ENCODE data around the gene NIN. TPM values are rescaled to one million over a fixed set of nuclear protein-coding genes. Genes with fewer than 3 reads are reported as not detected.
A peak's percentile ranks its signal among the peaks of the same experiment; 100 is the strongest.

The NIN gene
- total and polyA plus RNA-seq, 4 donors = 1.7 to 11.1 (median 4.0) TPM

DNA sequence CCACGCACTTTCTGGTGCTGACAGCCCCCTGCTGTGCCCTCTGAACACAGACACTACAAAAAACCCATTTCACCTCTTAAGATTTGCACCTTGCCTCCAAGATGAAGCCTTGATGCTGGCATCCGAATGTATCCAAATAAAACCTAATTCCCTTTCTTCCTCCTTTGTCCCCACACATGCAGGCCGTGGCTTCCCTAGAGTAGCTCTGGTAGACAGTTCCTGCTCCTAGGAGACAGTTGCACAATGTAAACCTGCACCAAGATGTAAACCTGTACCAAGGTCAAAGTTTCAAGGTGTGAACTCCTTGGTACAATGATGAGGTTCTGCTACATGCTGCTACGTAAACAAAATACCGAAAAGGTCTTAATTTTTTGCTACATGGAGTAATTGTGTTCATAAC, 40.3 kb upstream of the NIN start:
- H3K27me3 ChIP-seq (ENCODE audit: control insufficient read depth in 4 of 4, insufficient read depth in 4 of 4, low read length in 3 of 4) = peaks cover 0 to 7% (median 5%) of the 10 kb centered on the region in 4 donors
- TF ChIP-seq EGR1 (IDR thresholded peaks at IDR 0.05; ENCODE audit: low read depth in 2 of 2) = no peak
- no peak for TF ChIP-seq JUND (IDR thresholded peaks at IDR 0.05)
- TF ChIP-seq RXRA (IDR thresholded peaks at IDR 0.05) = no peak
- TF ChIP-seq GABPA (IDR thresholded peaks at IDR 0.05 in 1 of 2, conservative IDR thresholded peaks at IDR 0.05 in 1 of 2) = no peak
- TF ChIP-seq HNF4G (IDR thresholded peaks at IDR 0.05) = no peak
- no peak for TF ChIP-seq FOXA2 (IDR thresholded peaks at IDR 0.05)
- TF ChIP-seq NR2F2 (IDR thresholded peaks at IDR 0.05) = no peak
- no peak for TF ChIP-seq FOXA1 (IDR thresholded peaks at IDR 0.05)
- WGBS = 83% methylated on average over 5 of the region's 5 CpGs

DNA sequence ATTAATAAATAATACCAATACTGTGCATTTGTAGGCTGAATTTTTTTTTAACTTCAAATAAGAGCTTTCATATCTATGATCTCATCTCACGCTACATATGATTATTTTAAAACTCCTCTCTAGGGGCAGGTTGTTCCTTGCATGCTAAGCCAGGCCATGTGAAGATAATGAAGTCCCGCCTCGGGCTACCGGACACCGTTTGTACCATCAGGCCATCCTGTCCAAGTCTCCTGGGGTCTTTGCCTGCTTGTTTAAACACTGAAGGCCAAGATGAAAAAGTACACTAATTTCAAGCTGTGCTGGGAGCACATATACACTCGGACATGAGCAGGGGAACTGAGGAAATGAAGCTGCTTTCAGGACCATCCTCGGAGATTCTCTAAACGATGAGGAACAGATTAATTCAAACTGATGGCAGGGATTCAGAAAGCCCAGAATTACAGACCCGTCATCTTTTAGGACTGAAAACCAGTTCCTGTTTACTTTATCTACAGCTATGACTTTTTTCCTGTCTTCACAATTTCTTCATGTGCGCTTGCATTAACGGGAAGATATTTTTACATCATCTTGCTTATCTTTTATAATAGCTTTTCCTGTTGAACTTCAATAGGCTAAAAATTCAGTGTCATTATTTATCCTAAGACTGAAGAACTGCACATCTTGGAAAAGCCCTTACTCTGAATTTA, 34.6 kb upstream of the NIN start:
- Histone ChIP-seq H3K4me1 (ENCODE audit: control insufficient read depth in 4 of 4, insufficient read depth in 4 of 4, low read length in 3 of 4) (no peaks in the 10 kb centered on the region), H3K9me3 (ENCODE audit: control insufficient read depth in 4 of 4, low read length in 3 of 4) (no peaks in the 10 kb centered on the region), H3K4me3 (ENCODE audit: low read depth in 1 of 3, low read length in 3 of 3) (no peak overlapping the region), H3K36me3 (ENCODE audit: control insufficient read depth in 4 of 4, insufficient read depth in 3 of 4, low read depth in 1 of 4, low read length in 3 of 4) (no peaks in the 10 kb centered on the region), H3K9ac (ENCODE audit: low read depth in 1 of 2, low read length in 2 of 2) (no peak overlapping the region), H3K27me3 (ENCODE audit: control insufficient read depth in 4 of 4, insufficient read depth in 4 of 4, low read length in 3 of 4) (no peaks in the 10 kb centered on the region), H3K27ac (ENCODE audit: low read depth in 1 of 2, low read length in 2 of 2) (peak overlapping the region in 1 of 2 donors; percentile 39)
- no peak for DNase-seq (ENCODE audit: low spot score)
- WGBS = 65% methylated on average over 11 of the region's 11 CpGs
- TF ChIP-seq GABPA (IDR thresholded peaks at IDR 0.05 in 1 of 2, conservative IDR thresholded peaks at IDR 0.05 in 1 of 2) (peak; percentile 43 to 73), HNF4A (conservative IDR thresholded peaks at IDR 0.05) (no peak), HNF4G (IDR thresholded peaks at IDR 0.05) (no peak)

More for the DNA sequence above, 40.3 kb upstream of the NIN start:
- Histone ChIP-seq H3K9me3 (ENCODE audit: control insufficient read depth in 4 of 4, low read length in 3 of 4) (no peaks in the 10 kb centered on the region), H3K36me3 (ENCODE audit: control insufficient read depth in 4 of 4, insufficient read depth in 3 of 4, low read depth in 1 of 4, low read length in 3 of 4) (no peaks in the 10 kb centered on the region), H3K4me3 (ENCODE audit: low read depth in 1 of 3, low read length in 3 of 3) (no peak overlapping the region), H3K9ac (ENCODE audit: low read depth in 1 of 2, low read length in 2 of 2) (no peak overlapping the region), H3K4me1 (ENCODE audit: control insufficient read depth in 4 of 4, insufficient read depth in 4 of 4, low read length in 3 of 4) (peaks cover 0 to 5% (median 2%) of the 10 kb centered on the region in 4 donors), H3K27ac (ENCODE audit: low read depth in 1 of 2, low read length in 2 of 2) (no peak overlapping the region)
- no peak for DNase-seq (ENCODE audit: low spot score)

DNA sequence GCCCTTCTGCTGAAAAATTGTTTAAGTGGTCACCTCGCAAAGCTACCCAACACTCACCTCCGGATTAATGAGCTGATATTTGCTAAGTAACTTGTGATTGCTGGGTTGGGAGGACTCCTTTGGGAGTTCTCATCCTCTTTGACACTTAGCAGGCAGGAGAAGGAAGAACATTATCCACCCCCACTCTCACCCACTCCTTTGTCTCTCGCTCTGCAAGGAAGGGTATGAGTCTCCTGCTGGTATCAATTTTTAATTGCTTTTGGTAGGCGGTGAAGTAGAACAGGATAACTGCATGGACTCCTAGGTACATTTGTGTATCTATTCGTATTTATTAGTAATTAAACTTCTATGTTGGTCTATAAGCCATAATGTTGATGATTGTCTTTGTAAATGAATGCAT, 34.0 kb upstream of the NIN start:
- no peak overlapping the region for H3K27ac ChIP-seq (ENCODE audit: low read depth in 1 of 2, low read length in 2 of 2)
- H3K9ac ChIP-seq (ENCODE audit: low read depth in 1 of 2, low read length in 2 of 2) = no peak overlapping the region
- DNase-seq (ENCODE audit: low spot score) = no peak
- H3K4me3 ChIP-seq (ENCODE audit: low read depth in 1 of 3, low read length in 3 of 3) = no peak overlapping the region
- peaks cover 0 to 5% (median 5%) of the 10 kb centered on the region in 4 donors for H3K4me1 ChIP-seq (ENCODE audit: control insufficient read depth in 4 of 4, insufficient read depth in 4 of 4, low read length in 3 of 4)
- H3K9me3 ChIP-seq (ENCODE audit: control insufficient read depth in 4 of 4, low read length in 3 of 4) = no peaks in the 10 kb centered on the region
- no peaks in the 10 kb centered on the region for H3K27me3 ChIP-seq (ENCODE audit: control insufficient read depth in 4 of 4, insufficient read depth in 4 of 4, low read length in 3 of 4)
- WGBS = 89% methylated on average over 5 of the region's 5 CpGs
- TF ChIP-seq YY1 (IDR thresholded peaks at IDR 0.05) (no peak), HNF4A (conservative IDR thresholded peaks at IDR 0.05) (no peak), FOXA2 (IDR thresholded peaks at IDR 0.05) (no peak), NR2F2 (IDR thresholded peaks at IDR 0.05) (no peak), HNF4G (IDR thresholded peaks at IDR 0.05) (no peak), SP1 (IDR thresholded peaks at IDR 0.05) (no peak), FOXA1 (IDR thresholded peaks at IDR 0.05) (no peak), EGR1 (IDR thresholded peaks at IDR 0.05; ENCODE audit: low read depth in 2 of 2) (no peak), RXRA (IDR thresholded peaks at IDR 0.05) (no peak), TAF1 (conservative IDR thresholded peaks at IDR 0.05) (no peak), RAD21 (IDR thresholded peaks at IDR 0.05) (no peak), JUND (IDR thresholded peaks at IDR 0.05) (no peak)
- TF ChIP-seq, protein P1, sequence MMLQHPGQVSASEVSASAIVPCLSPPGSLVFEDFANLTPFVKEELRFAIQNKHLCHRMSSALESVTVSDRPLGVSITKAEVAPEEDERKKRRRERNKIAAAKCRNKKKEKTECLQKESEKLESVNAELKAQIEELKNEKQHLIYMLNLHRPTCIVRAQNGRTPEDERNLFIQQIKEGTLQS (IDR thresholded peaks at IDR 0.05) = no peak
- TF ChIP-seq, protein P2, sequence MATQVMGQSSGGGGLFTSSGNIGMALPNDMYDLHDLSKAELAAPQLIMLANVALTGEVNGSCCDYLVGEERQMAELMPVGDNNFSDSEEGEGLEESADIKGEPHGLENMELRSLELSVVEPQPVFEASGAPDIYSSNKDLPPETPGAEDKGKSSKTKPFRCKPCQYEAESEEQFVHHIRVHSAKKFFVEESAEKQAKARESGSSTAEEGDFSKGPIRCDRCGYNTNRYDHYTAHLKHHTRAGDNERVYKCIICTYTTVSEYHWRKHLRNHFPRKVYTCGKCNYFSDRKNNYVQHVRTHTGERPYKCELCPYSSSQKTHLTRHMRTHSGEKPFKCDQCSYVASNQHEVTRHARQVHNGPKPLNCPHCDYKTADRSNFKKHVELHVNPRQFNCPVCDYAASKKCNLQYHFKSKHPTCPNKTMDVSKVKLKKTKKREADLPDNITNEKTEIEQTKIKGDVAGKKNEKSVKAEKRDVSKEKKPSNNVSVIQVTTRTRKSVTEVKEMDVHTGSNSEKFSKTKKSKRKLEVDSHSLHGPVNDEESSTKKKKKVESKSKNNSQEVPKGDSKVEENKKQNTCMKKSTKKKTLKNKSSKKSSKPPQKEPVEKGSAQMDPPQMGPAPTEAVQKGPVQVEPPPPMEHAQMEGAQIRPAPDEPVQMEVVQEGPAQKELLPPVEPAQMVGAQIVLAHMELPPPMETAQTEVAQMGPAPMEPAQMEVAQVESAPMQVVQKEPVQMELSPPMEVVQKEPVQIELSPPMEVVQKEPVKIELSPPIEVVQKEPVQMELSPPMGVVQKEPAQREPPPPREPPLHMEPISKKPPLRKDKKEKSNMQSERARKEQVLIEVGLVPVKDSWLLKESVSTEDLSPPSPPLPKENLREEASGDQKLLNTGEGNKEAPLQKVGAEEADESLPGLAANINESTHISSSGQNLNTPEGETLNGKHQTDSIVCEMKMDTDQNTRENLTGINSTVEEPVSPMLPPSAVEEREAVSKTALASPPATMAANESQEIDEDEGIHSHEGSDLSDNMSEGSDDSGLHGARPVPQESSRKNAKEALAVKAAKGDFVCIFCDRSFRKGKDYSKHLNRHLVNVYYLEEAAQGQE (IDR thresholded peaks at IDR 0.05) = no peak
- TF ChIP-seq, protein P3, sequence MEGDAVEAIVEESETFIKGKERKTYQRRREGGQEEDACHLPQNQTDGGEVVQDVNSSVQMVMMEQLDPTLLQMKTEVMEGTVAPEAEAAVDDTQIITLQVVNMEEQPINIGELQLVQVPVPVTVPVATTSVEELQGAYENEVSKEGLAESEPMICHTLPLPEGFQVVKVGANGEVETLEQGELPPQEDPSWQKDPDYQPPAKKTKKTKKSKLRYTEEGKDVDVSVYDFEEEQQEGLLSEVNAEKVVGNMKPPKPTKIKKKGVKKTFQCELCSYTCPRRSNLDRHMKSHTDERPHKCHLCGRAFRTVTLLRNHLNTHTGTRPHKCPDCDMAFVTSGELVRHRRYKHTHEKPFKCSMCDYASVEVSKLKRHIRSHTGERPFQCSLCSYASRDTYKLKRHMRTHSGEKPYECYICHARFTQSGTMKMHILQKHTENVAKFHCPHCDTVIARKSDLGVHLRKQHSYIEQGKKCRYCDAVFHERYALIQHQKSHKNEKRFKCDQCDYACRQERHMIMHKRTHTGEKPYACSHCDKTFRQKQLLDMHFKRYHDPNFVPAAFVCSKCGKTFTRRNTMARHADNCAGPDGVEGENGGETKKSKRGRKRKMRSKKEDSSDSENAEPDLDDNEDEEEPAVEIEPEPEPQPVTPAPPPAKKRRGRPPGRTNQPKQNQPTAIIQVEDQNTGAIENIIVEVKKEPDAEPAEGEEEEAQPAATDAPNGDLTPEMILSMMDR (IDR thresholded peaks at IDR 0.05; ENCODE audit: low read depth, low read length, missing input control) = no peak
- TF ChIP-seq, protein P4, sequence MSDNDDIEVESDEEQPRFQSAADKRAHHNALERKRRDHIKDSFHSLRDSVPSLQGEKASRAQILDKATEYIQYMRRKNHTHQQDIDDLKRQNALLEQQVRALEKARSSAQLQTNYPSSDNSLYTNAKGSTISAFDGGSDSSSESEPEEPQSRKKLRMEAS (IDR thresholded peaks at IDR 0.05) = no peak
- TF ChIP-seq, protein P5, sequence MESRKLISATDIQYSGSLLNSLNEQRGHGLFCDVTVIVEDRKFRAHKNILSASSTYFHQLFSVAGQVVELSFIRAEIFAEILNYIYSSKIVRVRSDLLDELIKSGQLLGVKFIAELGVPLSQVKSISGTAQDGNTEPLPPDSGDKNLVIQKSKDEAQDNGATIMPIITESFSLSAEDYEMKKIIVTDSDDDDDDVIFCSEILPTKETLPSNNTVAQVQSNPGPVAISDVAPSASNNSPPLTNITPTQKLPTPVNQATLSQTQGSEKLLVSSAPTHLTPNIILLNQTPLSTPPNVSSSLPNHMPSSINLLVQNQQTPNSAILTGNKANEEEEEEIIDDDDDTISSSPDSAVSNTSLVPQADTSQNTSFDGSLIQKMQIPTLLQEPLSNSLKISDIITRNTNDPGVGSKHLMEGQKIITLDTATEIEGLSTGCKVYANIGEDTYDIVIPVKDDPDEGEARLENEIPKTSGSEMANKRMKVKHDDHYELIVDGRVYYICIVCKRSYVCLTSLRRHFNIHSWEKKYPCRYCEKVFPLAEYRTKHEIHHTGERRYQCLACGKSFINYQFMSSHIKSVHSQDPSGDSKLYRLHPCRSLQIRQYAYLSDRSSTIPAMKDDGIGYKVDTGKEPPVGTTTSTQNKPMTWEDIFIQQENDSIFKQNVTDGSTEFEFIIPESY (IDR thresholded peaks at IDR 0.05) = no peak
- no peaks in the 10 kb centered on the region for H3K36me3 ChIP-seq (ENCODE audit: control insufficient read depth in 4 of 4, insufficient read depth in 3 of 4, low read depth in 1 of 4, low read length in 3 of 4)

Measured in liver (tissue), 9 donors.